Esophagus squamous epithelium (tissue), 4 donors: ENCODE data around the gene SLC30A7.

Experiments used
- POLR2A ChIP-seq, 4 donors: fragments of 450-650 bp; IDR thresholded peaks; one replicate each; pipeline ENCODE4 v1.6.1; 2017; ENCODE audit warnings: antibody characterized with exemption in 4 of 4, mild to moderate bottlenecking in 4 of 4, moderate library complexity in 3 of 4
- TF ChIP-seq, protein P1 (sequence below), 6 experiments: fragments of 450-650 bp in 4 of 6; fragments of 200-600 bp in 2 of 6; sonication (generic) in 2 of 6; IDR thresholded peaks; one replicate each; pipeline ENCODE4 v1.5.1; 2016 to 2019; ENCODE audit warnings: antibody characterized with exemption in 6 of 6, mild to moderate bottlenecking in 4 of 6, moderate library complexity in 4 of 6

- TF ChIP-seq, protein P1, sequence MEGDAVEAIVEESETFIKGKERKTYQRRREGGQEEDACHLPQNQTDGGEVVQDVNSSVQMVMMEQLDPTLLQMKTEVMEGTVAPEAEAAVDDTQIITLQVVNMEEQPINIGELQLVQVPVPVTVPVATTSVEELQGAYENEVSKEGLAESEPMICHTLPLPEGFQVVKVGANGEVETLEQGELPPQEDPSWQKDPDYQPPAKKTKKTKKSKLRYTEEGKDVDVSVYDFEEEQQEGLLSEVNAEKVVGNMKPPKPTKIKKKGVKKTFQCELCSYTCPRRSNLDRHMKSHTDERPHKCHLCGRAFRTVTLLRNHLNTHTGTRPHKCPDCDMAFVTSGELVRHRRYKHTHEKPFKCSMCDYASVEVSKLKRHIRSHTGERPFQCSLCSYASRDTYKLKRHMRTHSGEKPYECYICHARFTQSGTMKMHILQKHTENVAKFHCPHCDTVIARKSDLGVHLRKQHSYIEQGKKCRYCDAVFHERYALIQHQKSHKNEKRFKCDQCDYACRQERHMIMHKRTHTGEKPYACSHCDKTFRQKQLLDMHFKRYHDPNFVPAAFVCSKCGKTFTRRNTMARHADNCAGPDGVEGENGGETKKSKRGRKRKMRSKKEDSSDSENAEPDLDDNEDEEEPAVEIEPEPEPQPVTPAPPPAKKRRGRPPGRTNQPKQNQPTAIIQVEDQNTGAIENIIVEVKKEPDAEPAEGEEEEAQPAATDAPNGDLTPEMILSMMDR (IDR thresholded peaks at IDR 0.05): no peak
- TF ChIP-seq POLR2A (IDR thresholded peaks at IDR 0.05): no peak
Observed at GRCh38 chr1:100861379-100861778, 34.5 kb upstream of the SLC30A7 start.
